IMR-90 (cell line): ENCODE measurements around the gene COX7B.

Experiments
- CEBPB ChIP-seq: IDR thresholded peaks from 2 replicates; pipeline ENCODE4 v1.6.1; 2012; ENCODE audit warnings: low read depth, low read length, improper control_type of control experiment
- CHD1 ChIP-seq: IDR thresholded peaks from 2 replicates; pipeline ENCODE4 v1.6.1; 2012; ENCODE audit warnings: low read depth, low read length, improper control_type of control experiment
- FOS ChIP-seq: fragments of 150-350 bp; IDR thresholded peaks from 2 replicates; pipeline ENCODE4 v1.6.1; 2016; ENCODE audit warnings: low read depth, low read length
- POLR2A ChIP-seq: IDR thresholded peaks from 2 replicates; pipeline ENCODE4 v1.6.1; 2012; ENCODE audit warnings: mild to moderate bottlenecking, low read depth, low read length
- RAD21 ChIP-seq: IDR thresholded peaks from 2 replicates; pipeline ENCODE4 v1.6.1; 2012; ENCODE audit warnings: low read length, improper control_type of control experiment
- TF ChIP-seq, protein P1 (sequence below): conservative IDR thresholded peaks from 2 replicates; pipeline ENCODE4 v1.5.1; 2012; ENCODE audit warnings: mild to moderate bottlenecking, low read depth, low read length, improper control_type of control experiment

DNA sequence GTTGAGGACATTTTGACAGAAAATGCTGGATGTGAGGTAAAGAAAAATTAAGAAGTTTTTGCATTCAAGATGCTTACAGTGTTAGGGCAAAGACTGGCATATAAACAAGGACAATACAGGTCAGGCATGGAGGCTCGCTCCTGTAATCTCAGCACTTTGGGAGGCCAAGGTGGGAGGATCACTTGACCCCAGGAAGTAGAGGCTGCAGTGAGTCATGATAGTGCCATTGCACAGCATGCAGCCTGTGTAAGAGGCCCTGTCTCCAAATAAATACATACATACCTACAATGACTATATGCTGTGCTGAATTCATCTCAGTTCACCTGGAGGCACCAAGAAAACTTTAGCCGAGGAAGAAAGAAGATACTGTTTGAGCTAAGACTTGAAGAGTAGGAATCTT is 6.4 kb upstream of the COX7B start:
- TF ChIP-seq POLR2A = no peak
- no peak for TF ChIP-seq CEBPB
- TF ChIP-seq, protein P1, sequence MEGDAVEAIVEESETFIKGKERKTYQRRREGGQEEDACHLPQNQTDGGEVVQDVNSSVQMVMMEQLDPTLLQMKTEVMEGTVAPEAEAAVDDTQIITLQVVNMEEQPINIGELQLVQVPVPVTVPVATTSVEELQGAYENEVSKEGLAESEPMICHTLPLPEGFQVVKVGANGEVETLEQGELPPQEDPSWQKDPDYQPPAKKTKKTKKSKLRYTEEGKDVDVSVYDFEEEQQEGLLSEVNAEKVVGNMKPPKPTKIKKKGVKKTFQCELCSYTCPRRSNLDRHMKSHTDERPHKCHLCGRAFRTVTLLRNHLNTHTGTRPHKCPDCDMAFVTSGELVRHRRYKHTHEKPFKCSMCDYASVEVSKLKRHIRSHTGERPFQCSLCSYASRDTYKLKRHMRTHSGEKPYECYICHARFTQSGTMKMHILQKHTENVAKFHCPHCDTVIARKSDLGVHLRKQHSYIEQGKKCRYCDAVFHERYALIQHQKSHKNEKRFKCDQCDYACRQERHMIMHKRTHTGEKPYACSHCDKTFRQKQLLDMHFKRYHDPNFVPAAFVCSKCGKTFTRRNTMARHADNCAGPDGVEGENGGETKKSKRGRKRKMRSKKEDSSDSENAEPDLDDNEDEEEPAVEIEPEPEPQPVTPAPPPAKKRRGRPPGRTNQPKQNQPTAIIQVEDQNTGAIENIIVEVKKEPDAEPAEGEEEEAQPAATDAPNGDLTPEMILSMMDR = no peak
- no peak for TF ChIP-seq RAD21
- TF ChIP-seq FOS = no peak
- no peak for TF ChIP-seq CHD1
